Neural crest cell (in vitro differentiated cells): Measurements from ENCODE around the gene NEK6. TPM values are rescaled to one million over a fixed set of nuclear protein-coding genes. Genes with fewer than 3 reads are reported as not detected.

Source experiments
- DNase-seq: peaks from one replicate; pipeline ENCODE4 v3.0.0; 2021; ENCODE audit warnings: low read depth, mixed read lengths, low spot score
- H3K27ac Mint-ChIP-seq: one replicate; pipeline ENCODE4 v1.8.0; 2021; ENCODE audit warnings: mild to moderate bottlenecking, mixed read lengths; ENCODE audit not compliant: unreplicated experiment
- H3K27me3 Mint-ChIP-seq: 2 replicates; pipeline ENCODE4 v1.8.0; 2021; ENCODE audit warnings: low read depth, mild to moderate bottlenecking, mixed read lengths
- H3K36me3 Mint-ChIP-seq: 2 replicates; pipeline ENCODE4 v1.8.0; 2021; ENCODE audit warnings: low read depth, mild to moderate bottlenecking, mixed read lengths
- H3K4me1 Mint-ChIP-seq: 2 replicates; pipeline ENCODE4 v1.8.0; 2021; ENCODE audit warnings: mixed read lengths
- H3K4me3 Mint-ChIP-seq: one replicate; pipeline ENCODE4 v1.8.0; 2021; ENCODE audit warnings: mild to moderate bottlenecking, mixed read lengths
- H3K9me3 Mint-ChIP-seq: 2 replicates; pipeline ENCODE4 v1.8.0; 2021; ENCODE audit warnings: mixed read lengths
- CTCF ChIP-seq: fragments of 200-600 bp; sonication (generic); conservative IDR thresholded peaks from 2 replicates; pipeline ENCODE4 v1.5.0; 2021; ENCODE audit warnings: antibody characterized with exemption, mild to moderate bottlenecking
- total RNA-seq: library from RNA; stranded (reverse); gene quantifications from 2 replicates; pipeline ENCODE4 v1.2.1, GENCODE V29; 2021

Gene NEK6
- total RNA-seq, 1 donor from 2014 or later = 31.9 TPM

- no peak for DNase-seq
- Mint-ChIP-seq H3K9me3 (no peaks in the 10 kb centered on the region), H3K27ac (no peak overlapping the region), H3K36me3 (no peaks in the 10 kb centered on the region), H3K4me1 (peaks cover 61% of the 10 kb centered on the region), H3K4me3 (no peak overlapping the region), H3K27me3 (no peaks in the 10 kb centered on the region)
- no peak for TF ChIP-seq CTCF
These were observed 10.5 kb downstream of the NEK6 start for GRCh38 chr9:124268248-124268647.

- Mint-ChIP-seq H3K4me3 (no peak overlapping the region), H3K27ac (no peak overlapping the region), H3K9me3 (no peaks in the 10 kb centered on the region), H3K36me3 (no peaks in the 10 kb centered on the region), H3K27me3 (no peaks in the 10 kb centered on the region), H3K4me1 (peaks cover 61% of the 10 kb centered on the region)
- TF ChIP-seq CTCF = no peak
- DNase-seq = no peak
These were observed 10.9 kb downstream of the NEK6 start for GRCh38 chr9:124268661-124269060.

GRCh38 chr9:124269556-124269955, 11.8 kb downstream of the NEK6 start:
- TF ChIP-seq CTCF = no peak
- Mint-ChIP-seq H3K27ac (no peak overlapping the region), H3K4me1 (peaks cover 64% of the 10 kb centered on the region), H3K36me3 (no peaks in the 10 kb centered on the region), H3K9me3 (no peaks in the 10 kb centered on the region), H3K4me3 (no peak overlapping the region), H3K27me3 (no peaks in the 10 kb centered on the region)
- DNase-seq = no peak

DNA sequence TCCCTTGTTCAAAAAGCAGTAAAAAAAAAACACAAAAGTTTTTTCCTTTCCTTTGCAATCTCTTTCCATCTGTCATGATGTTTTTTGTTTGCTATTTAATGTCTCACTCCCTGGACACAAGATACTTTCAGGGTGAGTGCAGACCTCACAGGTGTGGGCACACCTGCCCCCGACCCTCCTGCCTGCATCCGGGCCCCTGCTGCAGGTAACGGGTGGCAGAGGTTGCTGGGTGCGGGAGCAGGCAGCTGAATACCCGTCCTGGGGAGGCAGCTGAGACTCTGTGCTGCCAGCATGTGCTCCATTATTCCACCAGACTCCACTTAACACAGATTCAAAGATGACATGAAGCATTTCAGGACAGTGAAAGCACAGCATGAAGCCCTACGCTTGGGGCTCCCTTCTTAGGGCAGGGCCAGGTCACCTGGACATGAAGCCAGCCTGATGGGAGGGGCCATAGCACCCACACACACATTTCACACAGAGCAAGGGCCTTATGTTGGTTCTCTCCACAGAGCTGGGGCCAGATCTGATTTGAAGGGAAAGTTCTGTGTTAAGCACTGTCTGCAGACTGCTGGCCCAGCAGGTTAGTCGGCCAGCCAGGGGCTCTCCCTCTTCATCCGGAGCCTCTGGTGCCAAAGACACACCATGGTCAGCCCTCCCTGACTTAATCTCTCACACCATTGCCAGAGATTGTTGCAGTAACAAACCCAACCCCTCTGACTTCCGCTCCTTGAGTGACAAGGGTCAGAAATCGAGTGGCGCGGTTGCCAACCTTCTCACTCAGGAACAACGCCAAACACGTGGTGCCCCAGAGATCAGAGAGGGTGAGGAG, 13.0 kb downstream of the NEK6 start:
- DNase-seq = no peak
- no peak for TF ChIP-seq CTCF
- H3K4me1 Mint-ChIP-seq = peaks cover 56% of the 10 kb centered on the region
- H3K27ac Mint-ChIP-seq = no peak overlapping the region
- H3K36me3 Mint-ChIP-seq = no peaks in the 10 kb centered on the region
- no peaks in the 10 kb centered on the region for H3K27me3 Mint-ChIP-seq
- H3K9me3 Mint-ChIP-seq = no peaks in the 10 kb centered on the region
- no peak overlapping the region for H3K4me3 Mint-ChIP-seq

- Mint-ChIP-seq H3K27me3 (no peaks in the 10 kb centered on the region), H3K4me1 (peaks cover 51% of the 10 kb centered on the region), H3K4me3 (no peak overlapping the region), H3K9me3 (no peaks in the 10 kb centered on the region), H3K27ac (no peak overlapping the region), H3K36me3 (no peaks in the 10 kb centered on the region)
- DNase-seq = no peak
- TF ChIP-seq CTCF = no peak
These were observed 13.9 kb downstream of the NEK6 start for GRCh38 chr9:124271660-124272059.
